ENCODE data around the gene TPCN1.

GRCh38 chr12:113268136-113268535 is 46.9 kb downstream of the TPCN1 start:
- TF ChIP-seq CTCF (conservative IDR thresholded peaks at IDR 0.05) = no peak
- TF ChIP-seq EZH2 (IDR thresholded peaks at IDR 0.05; ENCODE audit: low read depth) = no peak

All from PC-9 (cell line).